Astrocyte of the spinal cord (primary cell): ENCODE data around the gene SHC3.

Experiments
- DNase-seq: peaks from one replicate; pipeline ENCODE4 v3.0.0; 2011; ENCODE audit warnings: low read depth, low spot score
- H3K4me3 ChIP-seq: 2 replicates; pipeline ENCODE4 v1.5.1; 2011; ENCODE audit warnings: low read depth, mild to moderate bottlenecking, low read length, moderate library complexity
- in situ Hi-C: cut with HindIII; loops from 2 replicates; pipeline ENCODE4 v1.10.0; 2017; ENCODE audit warnings: low sequenced_read_pairs
- TF ChIP-seq, protein P1 (sequence below): IDR thresholded peaks from 2 replicates; pipeline ENCODE4 v1.5.1; 2012; ENCODE audit warnings: low read depth, mild to moderate bottlenecking, low read length, inconsistent platforms

The SHC3 gene

DNA sequence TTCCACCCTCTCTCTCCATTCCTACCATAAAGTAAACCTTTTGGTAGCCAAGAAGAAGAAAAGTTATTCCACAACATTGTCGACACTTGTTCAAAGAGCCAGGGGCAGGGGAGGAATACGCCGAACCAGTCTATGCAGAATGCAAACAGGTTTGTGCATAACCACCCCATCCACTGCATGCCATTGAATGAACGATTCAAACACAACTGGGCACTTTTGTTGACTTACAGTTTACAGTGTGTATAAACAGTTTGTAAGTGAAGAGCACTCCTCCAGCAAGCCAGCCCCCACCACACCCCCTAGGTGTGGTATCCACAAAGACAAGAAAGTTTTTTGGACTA lies 194.1 kb downstream of the SHC3 start:
- in situ Hi-C loops = no loop called here
- no peak for DNase-seq

DNA sequence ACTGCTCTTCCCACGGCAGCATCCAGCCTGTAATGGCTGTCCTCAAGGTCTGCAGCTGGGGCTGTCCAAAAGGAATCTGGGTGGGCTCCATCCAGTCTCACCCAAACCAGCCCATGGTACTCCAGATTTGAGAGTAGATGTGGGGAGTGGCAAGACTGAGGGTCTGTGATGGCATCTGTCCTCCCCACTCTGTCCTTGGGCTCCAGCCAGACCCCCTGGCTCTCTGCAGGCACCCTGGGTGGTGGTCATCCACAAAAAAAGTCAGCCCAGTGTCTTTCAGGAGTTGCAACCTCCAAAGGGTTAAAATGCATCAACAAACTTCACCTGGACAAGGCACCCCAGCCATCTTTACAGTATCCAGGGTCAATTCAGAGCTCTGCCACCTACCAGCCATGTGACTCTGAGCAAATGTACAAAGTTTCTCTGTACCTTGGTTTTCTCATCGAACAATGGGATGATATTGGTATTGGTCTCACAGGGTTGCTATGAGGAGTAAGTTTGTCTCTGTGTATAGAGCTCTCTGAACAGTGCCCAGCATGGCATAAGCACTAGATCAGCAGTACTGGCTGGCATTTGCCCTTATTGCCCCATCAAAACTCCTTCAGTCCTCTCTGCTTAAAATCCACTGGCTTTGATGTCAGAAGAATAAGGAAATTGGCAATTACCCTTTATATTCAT lies 194.6 kb downstream of the SHC3 start:
- H3K4me3 ChIP-seq = no peak overlapping the region
- TF ChIP-seq, protein P1, sequence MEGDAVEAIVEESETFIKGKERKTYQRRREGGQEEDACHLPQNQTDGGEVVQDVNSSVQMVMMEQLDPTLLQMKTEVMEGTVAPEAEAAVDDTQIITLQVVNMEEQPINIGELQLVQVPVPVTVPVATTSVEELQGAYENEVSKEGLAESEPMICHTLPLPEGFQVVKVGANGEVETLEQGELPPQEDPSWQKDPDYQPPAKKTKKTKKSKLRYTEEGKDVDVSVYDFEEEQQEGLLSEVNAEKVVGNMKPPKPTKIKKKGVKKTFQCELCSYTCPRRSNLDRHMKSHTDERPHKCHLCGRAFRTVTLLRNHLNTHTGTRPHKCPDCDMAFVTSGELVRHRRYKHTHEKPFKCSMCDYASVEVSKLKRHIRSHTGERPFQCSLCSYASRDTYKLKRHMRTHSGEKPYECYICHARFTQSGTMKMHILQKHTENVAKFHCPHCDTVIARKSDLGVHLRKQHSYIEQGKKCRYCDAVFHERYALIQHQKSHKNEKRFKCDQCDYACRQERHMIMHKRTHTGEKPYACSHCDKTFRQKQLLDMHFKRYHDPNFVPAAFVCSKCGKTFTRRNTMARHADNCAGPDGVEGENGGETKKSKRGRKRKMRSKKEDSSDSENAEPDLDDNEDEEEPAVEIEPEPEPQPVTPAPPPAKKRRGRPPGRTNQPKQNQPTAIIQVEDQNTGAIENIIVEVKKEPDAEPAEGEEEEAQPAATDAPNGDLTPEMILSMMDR = no peak
- no peak for DNase-seq
- in situ Hi-C loops = no loop called here

More for the DNA sequence above, 194.1 kb downstream of the SHC3 start:
- TF ChIP-seq, protein P1 = no peak
- H3K4me3 ChIP-seq = no peak overlapping the region

DNA sequence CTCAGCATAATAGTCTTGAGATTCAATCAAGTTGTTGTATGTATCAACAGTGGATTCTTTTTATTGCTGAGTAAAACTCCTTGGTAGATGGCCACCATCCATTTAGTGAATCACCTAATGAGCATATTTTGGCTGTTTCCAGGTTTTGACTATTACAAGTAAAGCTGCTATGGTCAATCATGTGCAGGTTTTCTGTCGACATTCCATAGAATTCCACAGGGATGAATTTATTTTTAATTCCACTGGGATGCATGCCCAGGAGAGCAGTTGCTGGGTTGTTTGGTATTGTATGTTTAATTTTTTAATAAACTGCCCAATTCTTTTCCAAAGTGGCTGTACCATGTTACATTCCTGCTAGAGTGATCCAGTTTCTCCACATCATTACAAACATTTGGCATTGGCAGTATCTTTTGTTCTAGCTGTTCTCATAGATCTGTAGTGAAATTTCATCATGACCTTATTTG lies 197.8 kb downstream of the SHC3 start:
- in situ Hi-C loops = no loop called here
- TF ChIP-seq, protein P1 = no peak
- DNase-seq = peak; percentile 68
- H3K4me3 ChIP-seq = no peak overlapping the region

DNA sequence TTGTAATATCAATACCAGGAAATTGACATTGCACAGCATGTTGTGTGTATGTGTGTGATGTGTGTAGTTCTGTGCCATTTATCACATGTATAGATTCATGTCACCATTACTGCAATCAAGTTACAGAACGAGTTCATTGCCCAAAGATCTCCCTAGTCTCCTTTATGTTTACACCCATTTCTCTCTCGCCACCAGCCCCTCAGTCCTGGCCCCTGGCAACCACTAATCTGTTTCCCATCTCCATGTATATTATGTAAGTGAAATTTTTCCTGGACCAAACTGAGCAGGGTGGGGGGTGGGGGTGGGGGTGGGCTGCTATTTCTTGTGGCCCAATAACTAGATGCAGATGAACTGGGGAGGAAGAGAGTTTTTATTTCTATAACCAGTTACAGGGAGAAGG lies 198.8 kb downstream of the SHC3 start:
- TF ChIP-seq, protein P1 = no peak
- DNase-seq = no peak
- in situ Hi-C loops = no loop called here
- H3K4me3 ChIP-seq = no peak overlapping the region

DNA sequence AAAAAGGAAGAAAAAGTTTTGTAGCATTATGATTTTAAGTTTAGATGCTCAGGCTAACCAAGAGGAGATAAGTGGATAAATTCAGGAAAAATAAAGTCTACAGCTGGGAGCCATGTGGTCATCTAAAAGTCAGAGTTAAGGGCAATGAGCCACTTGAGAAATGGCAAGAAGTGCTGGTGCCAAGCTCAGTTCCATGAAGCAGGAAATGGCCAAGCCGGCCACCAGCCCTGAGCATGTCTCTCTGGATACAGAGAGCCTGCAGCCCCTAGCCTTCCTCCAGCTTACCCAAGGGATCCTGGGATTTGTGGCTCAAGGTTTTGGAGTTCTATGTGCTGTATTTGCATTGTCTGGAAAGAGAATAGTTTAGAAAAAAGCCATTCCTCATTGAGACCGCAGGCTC lies 199.6 kb downstream of the SHC3 start:
- no peak overlapping the region for H3K4me3 ChIP-seq
- TF ChIP-seq, protein P1 = no peak
- in situ Hi-C loops = no loop called here
- no peak for DNase-seq

DNA sequence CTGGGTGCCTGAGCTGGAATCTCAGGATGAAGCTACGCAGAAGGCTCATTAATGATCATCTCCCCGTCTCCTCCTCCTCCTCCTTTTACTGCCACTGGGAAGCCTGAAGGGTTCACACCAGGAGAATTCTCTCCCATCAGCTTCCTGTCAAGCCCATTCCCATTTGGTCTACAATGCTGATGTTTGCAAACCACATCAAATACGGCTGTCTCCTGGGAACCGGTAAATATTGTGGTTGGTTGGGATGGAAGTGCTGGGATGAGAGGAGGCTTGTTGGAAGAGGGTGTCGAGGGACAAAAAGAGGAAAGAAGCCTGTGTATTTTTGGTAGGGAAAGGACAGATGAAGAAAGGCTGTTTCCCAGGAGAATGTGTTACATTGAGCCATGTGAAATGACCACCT lies 200.6 kb downstream of the SHC3 start:
- TF ChIP-seq, protein P1 = no peak
- DNase-seq = no peak
- in situ Hi-C loops = no loop called here
- H3K4me3 ChIP-seq = no peak overlapping the region

DNA sequence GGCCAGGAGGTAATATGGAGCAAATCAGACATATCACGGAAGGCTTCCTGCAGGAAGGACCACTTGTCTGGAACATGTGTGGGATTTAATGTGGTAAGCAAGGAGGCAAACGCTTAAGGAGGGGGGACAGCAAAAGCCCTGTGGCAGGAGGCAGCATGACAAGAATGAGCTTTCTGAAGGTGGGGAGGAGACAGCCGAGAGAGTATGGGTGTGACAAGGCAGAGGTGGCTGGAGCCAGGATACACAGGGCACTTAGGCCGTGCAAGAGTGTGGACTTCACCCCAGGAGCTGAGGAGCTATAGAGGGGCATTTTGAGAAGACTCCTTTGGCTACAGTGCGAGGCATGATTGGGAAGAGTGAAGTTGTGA lies 201.7 kb downstream of the SHC3 start:
- no peak for DNase-seq
- H3K4me3 ChIP-seq = no peak overlapping the region
- TF ChIP-seq, protein P1 = no peak
- in situ Hi-C loops = no loop called here
